GM23338 (cell line): ENCODE data around the gene NCL.
"Not testable (repeated sequence)": the region's sequence is repeated elsewhere in the genome, so short reads cannot be mapped to it uniquely, and the experiment has no call there.

Experiments
- CREB1 ChIP-seq: fragments of 250-450 bp; sonication (Bioruptor Pico); IDR thresholded peaks from 2 replicates; pipeline ENCODE4 v1.5.0; 2020; ENCODE audit warnings: low read depth, mild to moderate bottlenecking, moderate library complexity
- CTCF ChIP-seq, 2 experiments: fragments of 200-600 bp in 1 of 2; sonication (generic) in 1 of 2; conservative IDR thresholded peaks; 2 replicates each; pipeline versions ENCODE4 v1.5.1 to v1.6.1; 2016 to 2017; ENCODE audit warnings: antibody characterized with exemption in 2 of 2, low read depth in 2 of 2, mild to moderate bottlenecking in 2 of 2, moderate library complexity in 1 of 2
- EZH2 ChIP-seq: fragments of 200-600 bp; sonication (generic); IDR thresholded peaks from one replicate; pipeline ENCODE4 v1.8.0; 2017; ENCODE audit warnings: antibody characterized with exemption, mild to moderate bottlenecking, low read depth; ENCODE audit not compliant: unreplicated experiment
- EZH2phosphoT487 ChIP-seq: fragments of 200-600 bp; sonication (generic); IDR thresholded peaks from one replicate; pipeline ENCODE4 v1.8.1; 2018; ENCODE audit warnings: antibody characterized with exemption; ENCODE audit not compliant: unreplicated experiment
- JUNB ChIP-seq: IDR thresholded peaks from one replicate; pipeline ENCODE4 v1.6.1; 2016; ENCODE audit warnings: antibody characterized with exemption; ENCODE audit not compliant: unreplicated experiment
- POLR2AphosphoS5 ChIP-seq: IDR thresholded peaks from 2 replicates; pipeline ENCODE4 v1.6.1; 2016; ENCODE audit warnings: antibody characterized with exemption, low read depth
- STAT1 ChIP-seq: IDR thresholded peaks from one replicate; pipeline ENCODE4 v1.6.1; 2016; ENCODE audit warnings: antibody characterized with exemption; ENCODE audit not compliant: unreplicated experiment
- ZNF331 ChIP-seq: fragments of 250-450 bp; sonication (Bioruptor Pico); IDR thresholded peaks from 2 replicates; pipeline ENCODE4 v1.5.0; 2020; ENCODE audit warnings: low read depth, mild to moderate bottlenecking, moderate library complexity
- ZNF462 ChIP-seq: fragments of 250-450 bp; sonication (Bioruptor Pico); IDR thresholded peaks from 2 replicates; pipeline ENCODE4 v1.5.0; 2020; ENCODE audit warnings: mild to moderate bottlenecking, moderate library complexity
- TF ChIP-seq, protein P1 (sequence below): IDR thresholded peaks from one replicate; pipeline ENCODE4 v1.6.1; 2018; ENCODE audit warnings: antibody characterized with exemption; ENCODE audit not compliant: unreplicated experiment

GRCh38 chr2:231408304-231408703, 56.0 kb downstream of the NCL start:
- peak; percentile 32 to 37; a peak in 3 of 4 replicates for TF ChIP-seq CTCF (conservative IDR thresholded peaks at IDR 0.05; ENCODE audit: low read depth in 2 of 2)
- not testable (repeated sequence) for TF ChIP-seq CREB1 (CRISPR knock-in tag); POLR2AphosphoS5; EZH2; EZH2phosphoT487; STAT1; JUNB; ZNF331; ZNF462 (CRISPR knock-in tag)
- TF ChIP-seq, protein P1, sequence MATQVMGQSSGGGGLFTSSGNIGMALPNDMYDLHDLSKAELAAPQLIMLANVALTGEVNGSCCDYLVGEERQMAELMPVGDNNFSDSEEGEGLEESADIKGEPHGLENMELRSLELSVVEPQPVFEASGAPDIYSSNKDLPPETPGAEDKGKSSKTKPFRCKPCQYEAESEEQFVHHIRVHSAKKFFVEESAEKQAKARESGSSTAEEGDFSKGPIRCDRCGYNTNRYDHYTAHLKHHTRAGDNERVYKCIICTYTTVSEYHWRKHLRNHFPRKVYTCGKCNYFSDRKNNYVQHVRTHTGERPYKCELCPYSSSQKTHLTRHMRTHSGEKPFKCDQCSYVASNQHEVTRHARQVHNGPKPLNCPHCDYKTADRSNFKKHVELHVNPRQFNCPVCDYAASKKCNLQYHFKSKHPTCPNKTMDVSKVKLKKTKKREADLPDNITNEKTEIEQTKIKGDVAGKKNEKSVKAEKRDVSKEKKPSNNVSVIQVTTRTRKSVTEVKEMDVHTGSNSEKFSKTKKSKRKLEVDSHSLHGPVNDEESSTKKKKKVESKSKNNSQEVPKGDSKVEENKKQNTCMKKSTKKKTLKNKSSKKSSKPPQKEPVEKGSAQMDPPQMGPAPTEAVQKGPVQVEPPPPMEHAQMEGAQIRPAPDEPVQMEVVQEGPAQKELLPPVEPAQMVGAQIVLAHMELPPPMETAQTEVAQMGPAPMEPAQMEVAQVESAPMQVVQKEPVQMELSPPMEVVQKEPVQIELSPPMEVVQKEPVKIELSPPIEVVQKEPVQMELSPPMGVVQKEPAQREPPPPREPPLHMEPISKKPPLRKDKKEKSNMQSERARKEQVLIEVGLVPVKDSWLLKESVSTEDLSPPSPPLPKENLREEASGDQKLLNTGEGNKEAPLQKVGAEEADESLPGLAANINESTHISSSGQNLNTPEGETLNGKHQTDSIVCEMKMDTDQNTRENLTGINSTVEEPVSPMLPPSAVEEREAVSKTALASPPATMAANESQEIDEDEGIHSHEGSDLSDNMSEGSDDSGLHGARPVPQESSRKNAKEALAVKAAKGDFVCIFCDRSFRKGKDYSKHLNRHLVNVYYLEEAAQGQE, result not testable (repeated sequence)
